Lung (tissue), 12 donors: ENCODE results near the gene MEGF9. TPM values are rescaled to one million over a fixed set of nuclear protein-coding genes. Genes with fewer than 3 reads are reported as not detected.

Experiments
- ATAC-seq: fragments of 200-7000 bp; cut with Tn5 transposase; one replicate; pipeline ENCODE4 v1.9.1; 2020; ENCODE audit warnings: moderate number of reproducible peaks; ENCODE audit not compliant: insufficient read depth, low FRiP score
- DNase-seq, 3 donors: peaks; one replicate each; pipeline ENCODE4 v3.0.0-alpha.2; 2013 to 2017
- H3K27ac ChIP-seq, 2 donors: one replicate each; pipeline ENCODE4 v1.5.1; 2013; ENCODE audit warnings: mild to moderate bottlenecking in 2 of 2, moderate library complexity in 2 of 2, control low read depth in 1 of 2, inconsistent platforms in 1 of 2, low read depth in 1 of 2, low read length in 1 of 2
- H3K27me3 ChIP-seq, 3 donors: one replicate each; pipeline ENCODE4 v1.5.1; 2013; ENCODE audit warnings: low read length in 2 of 3; ENCODE audit not compliant: control insufficient read depth in 3 of 3, insufficient read depth in 3 of 3
- H3K36me3 ChIP-seq, 4 donors: one replicate each; pipeline ENCODE4 v1.5.1; 2013; ENCODE audit warnings: low read length in 4 of 4, mild to moderate bottlenecking in 1 of 4, moderate library complexity in 1 of 4; ENCODE audit not compliant: control insufficient read depth in 4 of 4, insufficient read depth in 4 of 4
- H3K4me1 ChIP-seq, 5 donors: one replicate each; pipeline ENCODE4 v1.5.1; 2013; ENCODE audit warnings: low read length in 5 of 5, mild to moderate bottlenecking in 2 of 5, moderate library complexity in 1 of 5; ENCODE audit not compliant: control insufficient read depth in 5 of 5, insufficient read depth in 5 of 5
- H3K4me3 ChIP-seq: one replicate; pipeline ENCODE4 v1.5.1; 2013; ENCODE audit warnings: mild to moderate bottlenecking, control low read depth, moderate library complexity
- H3K9ac ChIP-seq, 2 donors: one replicate each; pipeline ENCODE4 v1.5.1; 2013; ENCODE audit warnings: low read length in 2 of 2, control low read depth in 1 of 2; ENCODE audit not compliant: insufficient read depth in 1 of 2
- H3K9me3 ChIP-seq, 4 donors: one replicate each; pipeline ENCODE4 v1.5.1; 2013; ENCODE audit warnings: low read length in 3 of 4, mild to moderate bottlenecking in 1 of 4, moderate library complexity in 1 of 4; ENCODE audit not compliant: control insufficient read depth in 4 of 4, insufficient read depth in 3 of 4
- CTCF ChIP-seq: IDR thresholded peaks from 2 replicates; pipeline ENCODE4 v1.5.1; 2012; ENCODE audit warnings: mild to moderate bottlenecking; ENCODE audit errors: control extremely low read depth, extremely low read depth
- WGBS, 2 donors: extraction: QIAGEN DNeasy Blood & Tissue Kit; methylation state at CpG; one replicate each; pipeline ENCODE4 v1.1.7; 2013; 5-methylcytosine and 5-hydroxymethylcytosine counted together
- polyA plus RNA-seq, 2 donors: library from polyadenylated mRNA; stranded (reverse); fragments of 200-250 nt; gene quantifications; one replicate each; pipeline ENCODE4 v1.2.1, GENCODE V29; 2013
- total RNA-seq, 2 donors: library from RNA; depleted of rRNA in 1 of 2; stranded (reverse); fragments of >200 nt in 1 of 2; gene quantifications; one replicate each; pipeline ENCODE4 v1.2.1, GENCODE V29; 2014 to 2021
- donor health status: control.
- donor health status: control.
- donor health status: Bipolar disorder and iron deficiency.
- donor health status: healthy.
- donor health status: DM: yes; HTN: yes; CAD: no.

The MEGF9 gene
- total and polyA plus RNA-seq, 4 donors: 19.2 to 48.3 (median 30.6) TPM

GRCh38 chr9:120564589-120564988 is 149.7 kb downstream of the MEGF9 start:
- no peak for DNase-seq

GRCh38 chr9:120562861-120563443 is 151.3 kb downstream of the MEGF9 start:
- no peak for DNase-seq
- Histone ChIP-seq H3K4me3 (no peak overlapping the region), H3K4me1 (peaks cover 0 to 2% (median 0%) of the 10 kb centered on the region in 5 donors), H3K27me3 (no peaks in the 10 kb centered on the region), H3K9me3 (no peaks in the 10 kb centered on the region), H3K36me3 (peaks cover 7 to 32% (median 17%) of the 10 kb centered on the region in 4 donors), H3K9ac (no peak overlapping the region), H3K27ac (no peak overlapping the region)
- no peak for ATAC-seq
- 50 to 60% methylated on average over 8 of the region's 8 CpGs for WGBS, 2 donors
- TF ChIP-seq CTCF: no peak

More at GRCh38 chr9:120564589-120564988, 149.7 kb downstream of the MEGF9 start:
- peaks cover 13 to 39% (median 24%) of the 10 kb centered on the region in 4 donors for H3K36me3 ChIP-seq
- H3K27ac ChIP-seq: no peak overlapping the region
- no peak for TF ChIP-seq CTCF
- H3K9ac ChIP-seq: no peak overlapping the region
- H3K4me1 ChIP-seq: peaks cover 0 to 2% (median 0%) of the 10 kb centered on the region in 5 donors
- no peaks in the 10 kb centered on the region for H3K27me3 ChIP-seq
- no peaks in the 10 kb centered on the region for H3K9me3 ChIP-seq
- no peak overlapping the region for H3K4me3 ChIP-seq
- WGBS, 2 donors: 99 to 100% methylated on average over 3 of the region's 3 CpGs
- no peak for ATAC-seq

GRCh38 chr9:120561709-120562108 is 152.6 kb downstream of the MEGF9 start:
- no peak overlapping the region for H3K4me3 ChIP-seq
- DNase-seq: no peak
- H3K27ac ChIP-seq: no peak overlapping the region
- H3K9ac ChIP-seq: no peak overlapping the region
- 74 to 86% methylated on average over 1 of the region's 1 CpG for WGBS, 2 donors
- no peak for TF ChIP-seq CTCF
- H3K9me3 ChIP-seq: no peaks in the 10 kb centered on the region
- ATAC-seq: no peak
- H3K27me3 ChIP-seq: no peaks in the 10 kb centered on the region
- peaks cover 0 to 2% (median 0%) of the 10 kb centered on the region in 5 donors for H3K4me1 ChIP-seq
- H3K36me3 ChIP-seq: peaks cover 3 to 24% (median 14%) of the 10 kb centered on the region in 4 donors

GRCh38 chr9:120559546-120559945 is 154.7 kb downstream of the MEGF9 start:
- Histone ChIP-seq H3K4me3 (no peak overlapping the region), H3K36me3 (peaks cover 3 to 10% (median 8%) of the 10 kb centered on the region in 4 donors), H3K9me3 (no peaks in the 10 kb centered on the region), H3K27ac (no peak overlapping the region), H3K9ac (no peak overlapping the region), H3K27me3 (no peaks in the 10 kb centered on the region), H3K4me1 (peaks cover 0 to 2% (median 0%) of the 10 kb centered on the region in 5 donors)
- no peak for ATAC-seq
- no peak for TF ChIP-seq CTCF
- 88 to 94% methylated on average over 1 of the region's 1 CpG for WGBS, 2 donors
- DNase-seq: no peak
